Measurements from ENCODE around the gene NSD2. TPM values are rescaled to one million over a fixed set of nuclear protein-coding genes. Genes with fewer than 3 reads are reported as not detected.

The NSD2 gene
- total and polyA plus RNA-seq, 2 experiments from 2014 or later: 25.7 to 30.8 TPM

- no peaks in the 10 kb centered on the region for H3K36me3 ChIP-seq (replicated peaks; ENCODE audit: insufficient read depth, low read depth)
- H2AFZ ChIP-seq: peak overlapping the region; percentile 74
- no peak for TF ChIP-seq EZH2 (IDR thresholded peaks at IDR 0.05; ENCODE audit: borderline replicate concordance)
- TF ChIP-seq EZH2phosphoT487 (IDR thresholded peaks at IDR 0.05; ENCODE audit: low read depth, severe bottlenecking, unreplicated experiment): no peak
- no peak for TF ChIP-seq CTCF (IDR thresholded peaks at IDR 0.05; ENCODE audit: poor library complexity)
- no peaks in the 10 kb centered on the region for H3K9me2 ChIP-seq (replicated peaks; ENCODE audit: insufficient read depth)
- 0% methylated on average over 11 of the region's 27 CpGs for WGBS (ENCODE audit: low lambda C conversion rate, missing lambda C conversion rate)
- H3K4me1 ChIP-seq (ENCODE audit: insufficient read depth): peaks cover 21% of the 10 kb centered on the region
- no peaks in the 10 kb centered on the region for H3K27me3 ChIP-seq
- H3K9me3 ChIP-seq (ENCODE audit: low read depth): no peaks in the 10 kb centered on the region
- H3K79me2 ChIP-seq: peaks cover 51% of the 10 kb centered on the region
- H3K27ac ChIP-seq: peak overlapping the region; percentile 97
- DNase-seq (ENCODE audit: low spot score): no peak
- peak overlapping the region; percentile 78 for H3K4me2 ChIP-seq
- H4K20me1 ChIP-seq (ENCODE audit: insufficient read depth, poor library complexity, severe bottlenecking): peaks cover 21% of the 10 kb centered on the region
- H3K4me3 ChIP-seq: peak overlapping the region; percentile 60
These were observed 137.4 kb downstream of the NSD2 start for GRCh38 chr4:2008671-2008920.

- peak; percentile 97 for DNase-seq (ENCODE audit: low spot score)
- Histone ChIP-seq H2AFZ (peak within 1 kb of the TSS; percentile 74), H3K27me3 (no peaks in the 10 kb centered on the region), H3K27ac (peak within 1 kb of the TSS; percentile 97), H3K79me2 (peaks cover 46% of the 10 kb centered on the region), H3K4me1 (ENCODE audit: insufficient read depth) (peaks cover 21% of the 10 kb centered on the region), H3K9me2 (replicated peaks; ENCODE audit: insufficient read depth) (no peaks in the 10 kb centered on the region), H3K4me3 (peak within 1 kb of the TSS; percentile 60), H3K36me3 (replicated peaks; ENCODE audit: insufficient read depth, low read depth) (no peaks in the 10 kb centered on the region), H3K4me2 (peak within 1 kb of the TSS; percentile 93), H4K20me1 (ENCODE audit: insufficient read depth, poor library complexity, severe bottlenecking) (peaks cover 20% of the 10 kb centered on the region), H3K9me3 (ENCODE audit: low read depth) (no peaks in the 10 kb centered on the region)
- TF ChIP-seq CTCF (IDR thresholded peaks at IDR 0.05; ENCODE audit: poor library complexity) (no peak), EZH2phosphoT487 (IDR thresholded peaks at IDR 0.05; ENCODE audit: low read depth, severe bottlenecking, unreplicated experiment) (no peak), EZH2 (IDR thresholded peaks at IDR 0.05; ENCODE audit: borderline replicate concordance) (no peak)
- 2% methylated on average over 94 of the region's 95 CpGs for WGBS (ENCODE audit: low lambda C conversion rate, missing lambda C conversion rate)
These were observed 137.9 kb downstream of the NSD2 start, which contains the start of gene NELFA for GRCh38 chr4:2008921-2009650. NELFA (minus strand) TSS chr4:2008974; CDS start chr4:2008959, 15 bp downstream.

- peak overlapping the region; percentile 60 for H3K4me3 ChIP-seq
- TF ChIP-seq CTCF (IDR thresholded peaks at IDR 0.05; ENCODE audit: poor library complexity): peak; percentile 24
- no peak for TF ChIP-seq EZH2phosphoT487 (IDR thresholded peaks at IDR 0.05; ENCODE audit: low read depth, severe bottlenecking, unreplicated experiment)
- no peak for TF ChIP-seq EZH2 (IDR thresholded peaks at IDR 0.05; ENCODE audit: borderline replicate concordance)
- peak overlapping the region; percentile 97 for H3K27ac ChIP-seq
- no peaks in the 10 kb centered on the region for H3K36me3 ChIP-seq (replicated peaks; ENCODE audit: insufficient read depth, low read depth)
- H3K79me2 ChIP-seq: peaks cover 40% of the 10 kb centered on the region
- H3K9me3 ChIP-seq (ENCODE audit: low read depth): no peaks in the 10 kb centered on the region
- peak overlapping the region; percentile 74 for H2AFZ ChIP-seq
- no peaks in the 10 kb centered on the region for H3K27me3 ChIP-seq
- peaks cover 20% of the 10 kb centered on the region for H4K20me1 ChIP-seq (ENCODE audit: insufficient read depth, poor library complexity, severe bottlenecking)
- peak overlapping the region; percentile 93 for H3K4me2 ChIP-seq
- H3K4me1 ChIP-seq (ENCODE audit: insufficient read depth): peaks cover 21% of the 10 kb centered on the region
- peak; percentile 85 for DNase-seq (ENCODE audit: low spot score)
- WGBS (ENCODE audit: low lambda C conversion rate, missing lambda C conversion rate): 8% methylated on average over 23 of the region's 23 CpGs
- no peaks in the 10 kb centered on the region for H3K9me2 ChIP-seq (replicated peaks; ENCODE audit: insufficient read depth)
These were observed 138.5 kb downstream of the NSD2 start for GRCh38 chr4:2009651-2010233.
